GM18511 (cell line): ENCODE measurements around the gene CXCL17.
"Not testable (repeated sequence)": the region's sequence is repeated elsewhere in the genome, so short reads cannot be mapped to it uniquely, and the experiment has no call there.

Experiments used
- ATAC-seq: cut with Tn5 transposase; IDR thresholded peaks from one replicate; pipeline ENCODE4 v1.9.1; 2021; ENCODE audit warnings: mild to moderate bottlenecking, moderate library complexity; ENCODE audit not compliant: unreplicated experiment

The CXCL17 gene

GRCh38 chr19:42466521-42467182 is 23.9 kb upstream of the CXCL17 start:
- ATAC-seq, result no peak

- peak; percentile 90 for ATAC-seq
These were observed 23.1 kb upstream of the CXCL17 start for GRCh38 chr19:42465827-42466280.

- no peak for ATAC-seq
These were observed 19.1 kb upstream of the CXCL17 start for GRCh38 chr19:42461700-42462324.

- ATAC-seq, result not testable (repeated sequence)
These were observed 18.5 kb upstream of the CXCL17 start for GRCh38 chr19:42461231-42461630.

GRCh38 chr19:42459926-42460325 is 17.2 kb upstream of the CXCL17 start:
- ATAC-seq, result no peak

GRCh38 chr19:42455621-42456081 is 12.9 kb upstream of the CXCL17 start:
- ATAC-seq, result no peak

- no peak for ATAC-seq
These were observed 12.3 kb upstream of the CXCL17 start for GRCh38 chr19:42455086-42455485.

GRCh38 chr19:42452590-42452989 is 9.8 kb upstream of the CXCL17 start:
- ATAC-seq, result no peak

GRCh38 chr19:42450314-42450934 is 7.7 kb upstream of the CXCL17 start:
- ATAC-seq, result peak; percentile 97

GRCh38 chr19:42448306-42448705 is 5.6 kb upstream of the CXCL17 start:
- ATAC-seq, result not testable (repeated sequence)

- ATAC-seq, result no peak
These were observed 3.2 kb upstream of the CXCL17 start for GRCh38 chr19:42445948-42446347.

GRCh38 chr19:42443944-42444398 is 1.2 kb upstream of the CXCL17 start:
- no peak for ATAC-seq

GRCh38 chr19:42441049-42441445 is 1.7 kb downstream of the CXCL17 start:
- ATAC-seq, result no peak

- no peak for ATAC-seq
These were observed 2.2 kb downstream of the CXCL17 start for GRCh38 chr19:42440357-42441048.

- no peak for ATAC-seq
These were observed 6.7 kb downstream of the CXCL17 start for GRCh38 chr19:42436006-42436405.

GRCh38 chr19:42435316-42435715 is 7.4 kb downstream of the CXCL17 start:
- no peak for ATAC-seq

- ATAC-seq, result no peak
These were observed 9.1 kb downstream of the CXCL17 start for GRCh38 chr19:42433503-42434260.

GRCh38 chr19:42431486-42431885 is 11.3 kb downstream of the CXCL17 start:
- no peak for ATAC-seq

- no peak for ATAC-seq
These were observed 14.1 kb downstream of the CXCL17 start for GRCh38 chr19:42428676-42429075.

GRCh38 chr19:42427313-42427712 is 15.4 kb downstream of the CXCL17 start, which contains the start of gene LIPE:
TSS of gene LIPE (minus strand) at chr19:42427388. CDS start at chr19:42427149, 239 bp downstream.
- no peak for ATAC-seq
